BLaER1 (cell line): ENCODE measurements around the gene PATJ.
A peak's percentile ranks its signal among the peaks of the same experiment; 100 is the strongest.

Source experiments
- H3K27ac ChIP-seq: shearing (Covaris generic); formaldehyde crosslinking; 2 replicates; pipeline ENCODE4 v1.8.1; 2022
- H3K27me3 ChIP-seq: shearing (Covaris generic); formaldehyde crosslinking; 2 replicates; pipeline ENCODE4 v1.8.1; 2022
- H3K36me3 ChIP-seq: shearing (Covaris generic); formaldehyde crosslinking; 2 replicates; pipeline ENCODE4 v1.8.1; 2022
- H3K4me1 ChIP-seq: shearing (Covaris generic); formaldehyde crosslinking; 2 replicates; pipeline ENCODE4 v1.8.1; 2022
- H3K4me2 ChIP-seq: shearing (Covaris generic); formaldehyde crosslinking; 2 replicates; pipeline ENCODE4 v1.8.1; 2022
- H3K4me3 ChIP-seq: shearing (Covaris generic); formaldehyde crosslinking; 2 replicates; pipeline ENCODE4 v1.8.1; 2022
- H3K9ac ChIP-seq: shearing (Covaris generic); formaldehyde crosslinking; 2 replicates; pipeline ENCODE4 v1.8.1; 2022
- H3K9me3 ChIP-seq: shearing (Covaris generic); formaldehyde crosslinking; 2 replicates; pipeline ENCODE4 v1.8.1; 2022
- H4K20me1 ChIP-seq: shearing (Covaris generic); formaldehyde crosslinking; 2 replicates; pipeline ENCODE4 v1.8.1; 2022
- Cebpa-rat ChIP-seq: shearing (Covaris generic); IDR thresholded peaks from 2 replicates; pipeline ENCODE4 v1.8.1; 2022

The PATJ gene

GRCh38 chr1:62188111-62188510 lies 445.8 kb downstream of the PATJ start:
- Histone ChIP-seq H3K27me3 (no peaks in the 10 kb centered on the region), H3K36me3 (no peaks in the 10 kb centered on the region), H3K9me3 (no peaks in the 10 kb centered on the region), H3K4me1 (no peaks in the 10 kb centered on the region), H3K4me2 (no peak overlapping the region), H3K4me3 (no peak overlapping the region), H3K9ac (no peak overlapping the region), H4K20me1 (no peaks in the 10 kb centered on the region), H3K27ac (no peak overlapping the region)
- TF ChIP-seq Cebpa-rat = no peak

GRCh38 chr1:62194651-62195544 lies 452.6 kb downstream of the PATJ start, which contains the start of gene L1TD1:
L1TD1 (plus strand) TSS chr1:62194849; CDS start chr1:62206629, 11,780 bp downstream.
- Histone ChIP-seq H3K9ac (no peak within 1 kb of the TSS), H3K4me3 (no peak within 1 kb of the TSS)

GRCh38 chr1:62196086-62196690 lies 453.9 kb downstream of the PATJ start:
- Histone ChIP-seq H3K36me3 (no peaks in the 10 kb centered on the region), H3K27me3 (no peaks in the 10 kb centered on the region), H3K9me3 (peaks cover 19% of the 10 kb centered on the region), H3K4me1 (no peaks in the 10 kb centered on the region), H4K20me1 (no peaks in the 10 kb centered on the region), H3K9ac (no peak overlapping the region), H3K4me2 (no peak overlapping the region), H3K27ac (no peak overlapping the region), H3K4me3 (no peak overlapping the region)
- TF ChIP-seq Cebpa-rat = no peak

More at GRCh38 chr1:62194651-62195544, 452.6 kb downstream of the PATJ start, which contains the start of gene L1TD1:
- H3K9me3 ChIP-seq = peaks cover 19% of the 10 kb centered on the region
- H3K4me1 ChIP-seq = no peaks in the 10 kb centered on the region
- no peaks in the 10 kb centered on the region for H3K36me3 ChIP-seq
- H3K4me2 ChIP-seq = no peak within 1 kb of the TSS
- H4K20me1 ChIP-seq = no peaks in the 10 kb centered on the region
- H3K27me3 ChIP-seq = no peaks in the 10 kb centered on the region
- no peak within 1 kb of the TSS for H3K27ac ChIP-seq
- no peak for TF ChIP-seq Cebpa-rat

- H3K4me3 ChIP-seq = no peak overlapping the region
- H3K9ac ChIP-seq = no peak overlapping the region
- no peaks in the 10 kb centered on the region for H3K27me3 ChIP-seq
- H3K9me3 ChIP-seq = peaks cover 19% of the 10 kb centered on the region
- no peaks in the 10 kb centered on the region for H4K20me1 ChIP-seq
- H3K27ac ChIP-seq = no peak overlapping the region
- no peak overlapping the region for H3K4me2 ChIP-seq
- H3K4me1 ChIP-seq = no peaks in the 10 kb centered on the region
- H3K36me3 ChIP-seq = no peaks in the 10 kb centered on the region
- TF ChIP-seq Cebpa-rat = no peak
Measured at GRCh38 chr1:62198069-62198780, 455.9 kb downstream of the PATJ start.

- TF ChIP-seq Cebpa-rat = no peak
- Histone ChIP-seq H3K9ac (no peak overlapping the region), H3K4me3 (no peak overlapping the region), H3K4me1 (no peaks in the 10 kb centered on the region), H3K27ac (no peak overlapping the region), H3K9me3 (peaks cover 17% of the 10 kb centered on the region), H3K36me3 (no peaks in the 10 kb centered on the region), H4K20me1 (no peaks in the 10 kb centered on the region), H3K4me2 (no peak overlapping the region), H3K27me3 (no peaks in the 10 kb centered on the region)
Measured at GRCh38 chr1:62198781-62199125, 456.5 kb downstream of the PATJ start.

GRCh38 chr1:62207187-62207586 lies 464.9 kb downstream of the PATJ start:
- H3K4me2 ChIP-seq = no peak overlapping the region
- H3K36me3 ChIP-seq = no peaks in the 10 kb centered on the region
- H3K9me3 ChIP-seq = peaks cover 10% of the 10 kb centered on the region
- no peak overlapping the region for H3K27ac ChIP-seq
- no peak for TF ChIP-seq Cebpa-rat
- no peak overlapping the region for H3K4me3 ChIP-seq
- no peaks in the 10 kb centered on the region for H4K20me1 ChIP-seq
- H3K9ac ChIP-seq = no peak overlapping the region
- H3K4me1 ChIP-seq = peaks cover 13% of the 10 kb centered on the region
- no peaks in the 10 kb centered on the region for H3K27me3 ChIP-seq

GRCh38 chr1:62208087-62208486 lies 465.8 kb downstream of the PATJ start:
- no peaks in the 10 kb centered on the region for H4K20me1 ChIP-seq
- no peak overlapping the region for H3K27ac ChIP-seq
- no peaks in the 10 kb centered on the region for H3K36me3 ChIP-seq
- H3K4me3 ChIP-seq = no peak overlapping the region
- H3K4me2 ChIP-seq = no peak overlapping the region
- no peaks in the 10 kb centered on the region for H3K27me3 ChIP-seq
- no peak for TF ChIP-seq Cebpa-rat
- H3K4me1 ChIP-seq = peaks cover 13% of the 10 kb centered on the region
- H3K9ac ChIP-seq = no peak overlapping the region
- H3K9me3 ChIP-seq = peaks cover 10% of the 10 kb centered on the region

GRCh38 chr1:62208970-62209369 lies 466.7 kb downstream of the PATJ start:
- Histone ChIP-seq H3K4me1 (peaks cover 13% of the 10 kb centered on the region), H3K4me3 (no peak overlapping the region), H4K20me1 (no peaks in the 10 kb centered on the region), H3K27me3 (no peaks in the 10 kb centered on the region), H3K9ac (no peak overlapping the region), H3K9me3 (peaks cover 10% of the 10 kb centered on the region), H3K4me2 (no peak overlapping the region), H3K36me3 (no peaks in the 10 kb centered on the region), H3K27ac (no peak overlapping the region)
- no peak for TF ChIP-seq Cebpa-rat

GRCh38 chr1:62209931-62210595 lies 467.8 kb downstream of the PATJ start:
- Histone ChIP-seq H3K4me2 (peak overlapping the region; percentile 38), H3K36me3 (no peaks in the 10 kb centered on the region)

More at GRCh38 chr1:62209931-62210595, 467.8 kb downstream of the PATJ start:
- no peak for TF ChIP-seq Cebpa-rat
- H3K9ac ChIP-seq = no peak overlapping the region
- no peaks in the 10 kb centered on the region for H4K20me1 ChIP-seq
- H3K4me1 ChIP-seq = peaks cover 13% of the 10 kb centered on the region
- no peak overlapping the region for H3K4me3 ChIP-seq
- H3K27ac ChIP-seq = peak overlapping the region; percentile 46
- H3K9me3 ChIP-seq = peaks cover 10% of the 10 kb centered on the region
- H3K27me3 ChIP-seq = no peaks in the 10 kb centered on the region
